ENCODE measurements around the gene RPS6KA4. TPM values are rescaled to one million over a fixed set of nuclear protein-coding genes. Genes with fewer than 3 reads are reported as not detected.
A peak's percentile ranks its signal among the peaks of the same experiment; 100 is the strongest.
"Not testable (repeated sequence)": the region's sequence is repeated elsewhere in the genome, so short reads cannot be mapped to it uniquely, and the experiment has no call there.

RPS6KA4 gene
- total RNA-seq, 1 experiment from 2014 or later = 77.4 TPM

- DNase-seq (ENCODE audit: low spot score) = peak; percentile 97
These were observed 27.2 kb downstream of the RPS6KA4 start for GRCh38 chr11:64385945-64386704.

- no peak for DNase-seq (ENCODE audit: low spot score)
These were observed 29.0 kb downstream of the RPS6KA4 start for GRCh38 chr11:64387916-64388315.

- no peak for DNase-seq (ENCODE audit: low spot score)
These were observed 29.9 kb downstream of the RPS6KA4 start for GRCh38 chr11:64388894-64389293.

GRCh38 chr11:64389851-64390250 lies 30.9 kb downstream of the RPS6KA4 start:
- DNase-seq (ENCODE audit: low spot score) = no peak

- no peak for DNase-seq (ENCODE audit: low spot score)
These were observed 31.6 kb downstream of the RPS6KA4 start for GRCh38 chr11:64390558-64390957.

GRCh38 chr11:64391839-64392238 lies 32.9 kb downstream of the RPS6KA4 start:
- no peak for DNase-seq (ENCODE audit: low spot score)

GRCh38 chr11:64395545-64396078 lies 36.6 kb downstream of the RPS6KA4 start:
- no peak for DNase-seq (ENCODE audit: low spot score)

- DNase-seq (ENCODE audit: low spot score) = no peak
These were observed 37.2 kb downstream of the RPS6KA4 start for GRCh38 chr11:64396079-64396591.

GRCh38 chr11:64400102-64400501 lies 41.1 kb downstream of the RPS6KA4 start:
- DNase-seq (ENCODE audit: low spot score) = peak; percentile 70

GRCh38 chr11:64400667-64401066 lies 41.7 kb downstream of the RPS6KA4 start:
- no peak for DNase-seq (ENCODE audit: low spot score)

- no peak for DNase-seq (ENCODE audit: low spot score)
These were observed 42.8 kb downstream of the RPS6KA4 start for GRCh38 chr11:64401775-64402174.

GRCh38 chr11:64403106-64403505 lies 44.1 kb downstream of the RPS6KA4 start:
- DNase-seq (ENCODE audit: low spot score) = no peak

GRCh38 chr11:64406221-64406946 lies 47.4 kb downstream of the RPS6KA4 start:
- no peak for DNase-seq (ENCODE audit: low spot score)

GRCh38 chr11:64407221-64407620 lies 48.3 kb downstream of the RPS6KA4 start:
- no peak for DNase-seq (ENCODE audit: low spot score)

- no peak for DNase-seq (ENCODE audit: low spot score)
These were observed 48.7 kb downstream of the RPS6KA4 start for GRCh38 chr11:64407630-64408029.

GRCh38 chr11:64409278-64409677 lies 50.3 kb downstream of the RPS6KA4 start:
- DNase-seq (ENCODE audit: low spot score) = no peak

GRCh38 chr11:64409707-64410403 lies 50.9 kb downstream of the RPS6KA4 start:
- peak; percentile 45 for DNase-seq (ENCODE audit: low spot score)

GRCh38 chr11:64410404-64410734 lies 51.4 kb downstream of the RPS6KA4 start:
- no peak for DNase-seq (ENCODE audit: low spot score)

GRCh38 chr11:64413417-64413816 lies 54.5 kb downstream of the RPS6KA4 start:
- no peak for DNase-seq (ENCODE audit: low spot score)

- no peak for DNase-seq (ENCODE audit: low spot score)
These were observed 56.3 kb downstream of the RPS6KA4 start for GRCh38 chr11:64415286-64415685.

GRCh38 chr11:64415996-64416728 lies 57.2 kb downstream of the RPS6KA4 start:
- no peak for DNase-seq (ENCODE audit: low spot score)

- not testable (repeated sequence) for DNase-seq (ENCODE audit: low spot score)
These were observed 59.3 kb downstream of the RPS6KA4 start for GRCh38 chr11:64418233-64418632.
